Keratinocyte (primary cell): ENCODE measurements around the gene BSG.

Experiments used
- CTCF ChIP-seq, 3 experiments: IDR thresholded peaks in 1 of 3; conservative IDR thresholded peaks in 1 of 3; optimal IDR thresholded peaks in 1 of 3; 2 replicates in 2 of 3; 3 replicates in 1 of 3; pipeline versions ENCODE3 to v1.5.1; 2011; ENCODE audit warnings: low read length in 3 of 3, mild to moderate bottlenecking in 3 of 3, moderate library complexity in 2 of 3, control low read depth in 1 of 3, inconsistent platforms in 1 of 3; ENCODE audit not compliant: insufficient read depth in 2 of 3; ENCODE audit errors: extremely low read depth in 1 of 3
- EZH2 ChIP-seq: IDR thresholded peaks from one replicate; pipeline ENCODE4 v1.6.1; 2012; ENCODE audit warnings: inconsistent platforms, mild to moderate bottlenecking, low read length, moderate library complexity

DNA sequence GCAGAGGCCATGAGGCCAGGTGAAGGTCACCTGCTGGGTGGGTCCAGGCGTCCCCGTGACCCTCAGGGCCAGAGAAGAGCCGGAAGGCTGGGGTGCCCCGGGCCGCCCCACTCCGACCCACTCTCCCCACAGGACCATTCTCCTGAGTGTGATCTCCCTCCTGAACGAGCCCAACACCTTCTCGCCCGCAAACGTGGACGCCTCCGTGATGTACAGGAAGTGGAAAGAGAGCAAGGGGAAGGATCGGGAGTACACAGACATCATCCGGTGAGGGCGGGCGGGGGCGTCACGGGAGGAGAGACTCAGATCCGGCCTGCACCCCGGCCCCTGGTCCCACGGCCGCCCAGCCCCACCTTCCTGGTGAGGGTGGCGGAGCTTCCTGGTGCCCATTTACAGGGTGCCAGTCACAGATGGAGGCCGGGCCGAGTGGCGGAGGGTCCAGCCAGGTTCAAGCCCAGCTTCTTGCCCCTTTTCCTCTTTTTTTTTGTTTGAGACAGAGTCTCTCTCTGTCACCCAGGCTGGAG is 35.5 kb upstream of the BSG start:
- TF ChIP-seq CTCF (optimal IDR thresholded peaks at IDR 0.05 in 1 of 3, IDR thresholded peaks at IDR 0.05 in 1 of 3, conservative IDR thresholded peaks at IDR 0.05 in 1 of 3; ENCODE audit: extremely low read depth in 1 of 3, insufficient read depth in 2 of 3, low read length in 3 of 3) (no peak), EZH2 (no peak)
